Bone marrow (tissue), 2 donors: ENCODE data around the gene ADGRG1.
"Not testable (repeated sequence)": the region's sequence is repeated elsewhere in the genome, so short reads cannot be mapped to it uniquely, and the experiment has no call there.

Experiments
- DNase-seq, 2 donors: peaks; one replicate each; lab custom pipeline; 2025; lab: John Stamatoyannopoulos, UW

The ADGRG1 gene

DNA sequence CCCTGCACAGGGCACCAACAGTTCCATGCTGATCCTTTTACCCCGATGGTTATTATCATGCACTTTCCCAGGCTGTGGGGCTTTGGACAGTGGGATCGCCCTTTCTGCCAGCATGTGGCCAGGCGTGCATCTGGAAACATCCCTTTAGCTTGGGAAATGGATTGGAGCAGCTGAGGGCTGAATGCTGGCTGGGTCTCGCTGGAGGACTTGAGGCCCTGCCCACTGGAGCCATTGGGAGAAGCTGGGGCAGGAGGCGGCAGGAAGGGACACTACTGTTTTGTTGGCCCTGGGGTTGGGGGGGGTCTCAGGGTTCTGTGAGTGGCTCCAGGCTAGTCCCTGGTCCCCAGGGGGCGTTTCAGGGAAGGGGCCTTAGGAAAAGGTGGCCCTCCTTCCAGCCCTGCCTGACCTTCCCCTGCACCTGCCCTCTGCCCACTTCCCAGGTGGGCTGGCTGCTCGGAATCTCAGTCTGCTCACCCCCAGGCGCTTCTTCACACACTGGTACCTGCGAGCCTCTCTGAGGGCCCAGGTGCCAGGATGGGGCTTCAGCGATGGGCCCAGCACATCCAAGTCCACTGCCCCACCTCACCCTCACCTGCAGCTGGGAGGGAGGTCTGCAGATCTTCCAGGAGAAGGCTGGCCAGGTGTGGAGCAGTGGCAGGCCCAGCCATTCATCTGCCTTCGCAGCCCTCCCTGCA lies 38.1 kb downstream of the ADGRG1 start:
- no peak for DNase-seq

DNA sequence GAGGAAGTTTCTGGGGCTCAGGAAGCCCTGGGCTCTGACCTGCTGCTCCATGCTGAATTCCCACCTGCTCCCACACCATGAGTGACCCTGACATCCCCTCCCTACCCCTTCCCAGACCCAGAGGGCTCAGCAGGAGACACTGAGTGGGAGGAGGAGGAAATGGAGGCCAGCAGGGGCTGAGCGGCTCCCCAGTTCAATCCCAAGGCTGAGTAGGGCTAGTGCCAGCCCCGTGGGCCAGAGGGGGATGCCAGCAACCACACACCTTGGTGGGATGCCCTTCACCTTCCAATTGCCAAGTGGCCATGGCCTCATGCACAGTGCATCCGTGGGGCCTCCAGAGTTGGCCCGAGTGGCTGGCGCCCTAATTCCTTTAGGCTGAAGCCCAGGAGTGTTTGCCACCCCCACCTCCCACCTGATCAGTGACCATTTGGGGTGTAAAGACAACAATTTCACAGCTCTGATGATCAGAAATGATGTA lies 38.7 kb downstream of the ADGRG1 start:
- DNase-seq: no peak

GRCh38 chr16:57667526-57668262 lies 39.3 kb downstream of the ADGRG1 start:
- DNase-seq: peak in 1 of 2 donors; percentile 66

GRCh38 chr16:57668263-57668571 lies 39.8 kb downstream of the ADGRG1 start, which contains the start of gene ADGRG3:
TSS of gene ADGRG3 (plus strand) at chr16:57668306. CDS start at chr16:57668348, 42 bp downstream.
- no peak for DNase-seq

DNA sequence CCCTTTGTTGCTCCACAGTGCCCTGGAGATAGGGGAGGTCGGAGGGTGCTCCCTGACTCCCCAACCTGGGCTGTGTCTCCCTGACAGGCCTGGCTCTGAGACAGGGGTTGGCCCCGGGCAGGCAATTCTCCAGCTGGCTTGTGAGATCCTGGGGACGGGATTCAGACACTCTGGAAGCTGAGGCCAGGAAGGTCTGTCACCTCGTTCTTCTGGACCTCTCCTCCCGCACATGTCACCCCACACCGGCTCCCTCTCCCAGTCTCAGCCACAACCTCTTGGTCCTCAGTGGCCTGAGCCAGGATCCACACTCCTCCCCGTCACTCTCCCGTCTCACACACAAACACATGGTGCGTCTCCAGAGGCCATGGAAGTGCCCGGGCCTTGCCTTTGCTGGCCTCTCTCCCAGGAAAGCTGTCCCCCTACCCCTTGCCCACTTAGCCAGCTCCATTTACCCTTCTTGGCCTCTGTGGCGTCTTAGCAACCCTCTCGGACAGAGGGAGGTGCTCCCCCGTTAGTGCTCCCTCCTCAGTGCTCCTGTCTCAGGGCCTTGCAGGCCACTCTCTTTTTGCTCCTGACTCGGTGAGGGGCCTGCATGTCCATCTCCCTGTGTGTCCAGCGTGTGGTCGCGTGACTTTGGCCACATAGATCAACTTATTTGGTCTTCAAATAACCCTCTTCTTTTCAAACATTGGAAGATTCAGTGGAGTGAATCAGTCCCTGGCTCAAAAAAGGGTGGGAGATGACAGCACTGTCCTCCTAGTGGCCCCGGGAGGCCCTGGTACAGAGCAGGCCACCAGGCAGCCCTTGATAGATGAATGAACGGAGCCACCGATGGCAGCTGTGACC lies 40.4 kb downstream of the ADGRG1 start:
- DNase-seq: no peak

GRCh38 chr16:57669476-57670162 lies 41.2 kb downstream of the ADGRG1 start:
- no peak for DNase-seq

DNA sequence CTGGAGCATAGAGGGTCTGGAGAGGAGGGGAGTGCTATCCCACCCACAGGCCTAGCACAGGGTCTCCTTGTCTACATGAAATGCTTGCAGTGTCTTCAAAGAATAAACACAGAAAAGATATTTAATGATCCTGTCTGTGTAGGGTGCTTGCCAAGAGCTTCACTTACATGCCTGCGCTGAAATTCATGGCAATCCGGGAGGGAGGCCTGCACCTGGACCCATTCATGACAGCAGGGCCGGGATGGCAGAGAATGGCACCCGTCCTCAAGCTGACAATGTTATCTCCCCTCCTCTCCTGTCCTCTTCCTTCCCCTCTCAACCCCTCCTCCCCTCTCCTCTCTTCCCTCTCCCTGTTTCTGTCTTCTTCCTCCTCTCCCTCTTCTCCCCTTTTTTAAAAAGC lies 41.8 kb downstream of the ADGRG1 start:
- DNase-seq: no peak

DNA sequence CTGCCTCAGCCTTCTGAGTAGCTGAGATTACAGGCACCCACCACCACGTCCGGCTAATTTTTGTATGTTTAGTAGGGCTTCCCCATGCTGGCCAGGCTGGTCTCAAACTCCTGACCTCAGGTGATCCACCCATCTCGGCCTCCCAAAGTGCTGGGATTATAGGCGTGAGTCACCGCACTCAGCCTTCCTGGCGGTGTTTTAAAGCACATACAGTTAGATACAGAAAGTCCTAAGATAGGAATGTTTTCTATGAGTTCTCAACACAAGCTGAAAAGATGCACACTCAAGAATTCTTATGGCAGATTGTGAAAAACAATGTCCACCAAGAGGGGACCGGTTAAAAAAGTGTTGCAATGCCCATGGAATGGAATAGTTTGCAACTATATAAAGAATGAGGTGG lies 43.0 kb downstream of the ADGRG1 start:
- not testable (repeated sequence) for DNase-seq

DNA sequence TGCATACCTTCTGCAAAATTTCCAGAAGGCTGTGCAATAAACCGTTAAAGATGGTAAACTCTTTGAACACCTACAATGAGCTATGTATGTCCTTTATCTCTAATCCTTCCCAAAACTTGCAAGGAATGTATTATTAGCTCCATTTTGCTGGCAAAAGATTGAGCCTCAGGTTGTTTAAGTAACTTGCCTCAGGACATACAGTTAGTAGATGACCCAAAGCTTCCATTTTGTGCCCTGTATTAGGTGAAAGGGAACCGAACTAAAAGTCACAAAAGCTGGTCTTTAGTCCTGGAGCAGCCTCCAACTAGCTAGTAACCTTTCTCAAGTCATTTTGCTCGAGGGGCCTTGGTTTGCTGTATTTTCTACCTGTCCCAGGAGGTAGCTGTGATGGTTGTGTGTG lies 44.0 kb downstream of the ADGRG1 start:
- no peak for DNase-seq

- no peak for DNase-seq
These were observed 44.4 kb downstream of the ADGRG1 start for GRCh38 chr16:57672824-57673223.

- DNase-seq: peak in 1 of 2 donors; percentile 55
These were observed 47.5 kb downstream of the ADGRG1 start for GRCh38 chr16:57675741-57676551.

DNA sequence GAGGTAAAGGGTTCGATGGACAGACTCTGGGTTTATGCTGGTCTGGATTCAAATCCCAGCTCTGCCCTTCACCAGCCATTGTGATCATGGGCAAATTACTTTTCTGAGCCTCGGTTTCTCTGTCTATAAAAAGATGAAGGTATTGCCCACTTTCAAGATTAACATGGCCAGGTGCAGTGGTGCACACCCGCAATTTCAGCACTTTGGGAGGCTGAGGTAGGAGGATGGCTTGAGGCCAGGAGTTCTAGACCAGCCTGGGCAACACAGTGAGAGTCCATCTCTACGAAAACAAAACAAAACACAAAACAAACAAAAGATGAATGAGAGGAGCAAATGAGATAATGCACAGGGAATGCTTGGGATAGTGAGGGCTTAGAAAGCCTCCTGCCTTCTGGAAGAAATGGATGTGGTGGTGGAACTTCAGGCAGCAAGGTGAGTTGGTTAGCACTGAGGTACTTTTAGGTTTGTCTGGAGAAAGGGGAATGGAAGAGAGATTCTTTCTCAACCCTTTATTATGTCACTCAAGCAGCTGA lies 48.2 kb downstream of the ADGRG1 start:
- no peak for DNase-seq

DNA sequence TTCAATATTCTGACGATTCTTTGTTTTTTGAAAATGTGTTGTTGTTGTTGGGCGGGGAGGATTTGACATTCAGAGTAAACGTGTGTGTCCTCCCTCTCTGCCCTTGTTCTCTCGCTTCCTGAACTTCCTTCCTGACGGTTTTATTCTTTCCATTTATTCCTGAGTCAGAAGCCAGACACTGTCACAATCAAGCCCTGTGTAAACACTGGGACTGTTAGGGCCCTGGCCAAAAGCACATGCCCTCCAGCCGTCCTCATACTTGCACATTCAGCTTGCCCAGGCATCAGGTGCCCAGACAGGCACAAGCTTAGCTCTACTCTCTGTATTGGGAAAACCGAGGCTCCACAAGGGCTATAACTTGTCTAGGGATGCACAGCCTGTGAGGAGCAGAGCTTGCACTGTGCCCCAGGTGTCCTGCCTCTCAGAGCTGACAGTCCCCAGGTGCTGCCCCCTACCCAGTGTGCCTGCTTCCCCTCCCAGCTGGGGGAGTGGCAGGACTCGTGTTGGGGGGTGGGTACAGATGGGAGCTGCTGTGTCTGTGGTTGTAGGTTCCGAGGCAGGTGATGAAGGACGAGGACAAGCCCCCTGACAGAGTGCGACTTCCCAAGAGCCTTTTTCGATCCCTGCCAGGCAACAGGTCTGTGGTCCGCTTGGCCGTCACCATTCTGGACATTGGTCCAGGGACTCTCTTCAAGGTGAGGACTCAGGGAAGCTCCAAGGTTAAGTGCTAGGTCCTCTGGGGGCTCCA lies 49.4 kb downstream of the ADGRG1 start:
- DNase-seq: no peak

DNA sequence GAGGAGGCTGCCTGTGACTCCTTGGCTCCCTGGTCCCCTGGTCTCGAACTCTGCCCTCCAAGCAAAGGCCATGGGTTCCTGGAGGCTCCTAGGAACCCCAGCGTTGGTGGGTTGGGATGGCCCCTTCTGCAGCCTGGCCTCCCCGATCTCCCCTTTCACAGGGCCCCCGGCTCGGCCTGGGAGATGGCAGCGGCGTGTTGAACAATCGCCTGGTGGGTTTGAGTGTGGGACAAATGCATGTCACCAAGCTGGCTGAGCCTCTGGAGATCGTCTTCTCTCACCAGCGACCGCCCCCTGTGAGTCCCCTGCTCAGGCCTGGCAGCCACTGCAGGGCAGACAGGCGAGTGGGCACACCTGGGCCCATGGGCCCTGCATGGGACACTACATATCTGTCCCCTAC lies 50.6 kb downstream of the ADGRG1 start:
- DNase-seq: no peak

GRCh38 chr16:57679767-57680482 lies 51.5 kb downstream of the ADGRG1 start:
- no peak for DNase-seq

GRCh38 chr16:57680842-57681375 lies 52.5 kb downstream of the ADGRG1 start:
- no peak for DNase-seq

- DNase-seq: no peak
These were observed 53.7 kb downstream of the ADGRG1 start for GRCh38 chr16:57681950-57682728.
